ENCODE results near the gene TJP3.

DNA sequence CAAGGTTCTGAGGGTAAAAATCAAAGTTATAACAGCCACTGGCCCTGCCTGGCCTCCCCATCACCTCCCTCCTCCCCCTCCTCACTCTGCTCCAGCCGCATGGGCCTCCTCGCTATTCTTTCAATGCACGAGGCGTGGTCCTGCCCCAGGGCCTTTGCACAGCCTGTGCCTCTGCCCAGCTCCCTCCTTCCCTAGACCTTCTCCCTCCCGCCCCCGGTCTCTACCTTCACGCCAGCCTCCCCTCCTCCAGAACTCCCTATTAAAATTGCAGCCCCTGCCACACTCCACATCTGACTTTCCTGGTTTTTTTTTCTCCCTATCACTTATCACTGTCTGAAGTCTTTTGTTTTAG lies 60.5 kb downstream of the TJP3 start:
- TF ChIP-seq, protein P1, sequence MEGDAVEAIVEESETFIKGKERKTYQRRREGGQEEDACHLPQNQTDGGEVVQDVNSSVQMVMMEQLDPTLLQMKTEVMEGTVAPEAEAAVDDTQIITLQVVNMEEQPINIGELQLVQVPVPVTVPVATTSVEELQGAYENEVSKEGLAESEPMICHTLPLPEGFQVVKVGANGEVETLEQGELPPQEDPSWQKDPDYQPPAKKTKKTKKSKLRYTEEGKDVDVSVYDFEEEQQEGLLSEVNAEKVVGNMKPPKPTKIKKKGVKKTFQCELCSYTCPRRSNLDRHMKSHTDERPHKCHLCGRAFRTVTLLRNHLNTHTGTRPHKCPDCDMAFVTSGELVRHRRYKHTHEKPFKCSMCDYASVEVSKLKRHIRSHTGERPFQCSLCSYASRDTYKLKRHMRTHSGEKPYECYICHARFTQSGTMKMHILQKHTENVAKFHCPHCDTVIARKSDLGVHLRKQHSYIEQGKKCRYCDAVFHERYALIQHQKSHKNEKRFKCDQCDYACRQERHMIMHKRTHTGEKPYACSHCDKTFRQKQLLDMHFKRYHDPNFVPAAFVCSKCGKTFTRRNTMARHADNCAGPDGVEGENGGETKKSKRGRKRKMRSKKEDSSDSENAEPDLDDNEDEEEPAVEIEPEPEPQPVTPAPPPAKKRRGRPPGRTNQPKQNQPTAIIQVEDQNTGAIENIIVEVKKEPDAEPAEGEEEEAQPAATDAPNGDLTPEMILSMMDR (IDR thresholded peaks at IDR 0.05) = no peak
- no peak for TF ChIP-seq POLR2A (IDR thresholded peaks at IDR 0.05)
